ENCODE data around the gene NCAPG.

DNA sequence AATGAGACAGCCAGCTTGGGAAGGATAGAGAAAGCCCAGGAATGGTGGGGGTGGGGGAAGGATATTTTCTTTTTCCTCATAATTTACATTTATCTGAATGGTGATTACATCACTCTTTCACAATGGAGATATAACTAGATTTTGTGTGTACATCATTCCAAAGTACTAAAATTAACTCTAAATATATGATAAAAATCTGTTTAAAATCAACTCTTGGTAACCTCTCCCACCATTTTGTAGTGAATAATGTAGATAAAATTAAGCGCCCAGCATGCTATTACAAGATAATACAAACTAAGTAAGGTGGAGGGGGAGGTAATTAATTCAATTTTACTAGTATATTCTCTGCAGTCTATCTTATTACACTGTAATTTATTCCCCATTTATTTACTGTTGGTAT is 78.9 kb downstream of the NCAPG start:
- TF ChIP-seq CTCF (conservative IDR thresholded peaks at IDR 0.05 in 1 of 2, IDR thresholded peaks at IDR 0.05 in 1 of 2; ENCODE audit: extremely low read depth in 1 of 2, insufficient read depth in 1 of 2, low read depth in 1 of 2, low read length in 2 of 2) (no peak), EZH2 (IDR thresholded peaks at IDR 0.05; ENCODE audit: borderline replicate concordance, low read length) (no peak)

Data from mammary epithelial cell (primary cell).